Left renal cortex interstitium (tissue), 4 donors: Measurements from ENCODE around the gene ADAMTS10. TPM values are rescaled to one million over a fixed set of nuclear protein-coding genes. Genes with fewer than 3 reads are reported as not detected.
"Not testable (repeated sequence)": the region's sequence is repeated elsewhere in the genome, so short reads cannot be mapped to it uniquely, and the experiment has no call there.

Experiments used
- DNase-seq, 4 donors: peaks; one replicate each; pipeline ENCODE4 v3.0.0-alpha.2; 2013; ENCODE audit warnings: low read depth in 4 of 4, low spot score in 2 of 4, missing footprints in 1 of 4
- polyA plus RNA-seq, 4 donors: library from polyadenylated mRNA; unstranded; fragments of 120-200 nt; gene quantifications; one replicate each; pipeline ENCODE4 v1.2.1, GENCODE V29; 2013; ENCODE audit not compliant: insufficient read length in 4 of 4

The ADAMTS10 gene
- polyA plus RNA-seq, 4 donors = 24.8 to 60.2 (median 43.2) TPM

GRCh38 chr19:8566855-8567254, 43.7 kb downstream of the ADAMTS10 start:
- no peak for DNase-seq

GRCh38 chr19:8564866-8565265, 45.6 kb downstream of the ADAMTS10 start:
- DNase-seq = not testable (repeated sequence)

- DNase-seq = no peak
Observed at GRCh38 chr19:8561075-8561764, 49.3 kb downstream of the ADAMTS10 start.

GRCh38 chr19:8558325-8558724, 52.2 kb downstream of the ADAMTS10 start:
- no peak for DNase-seq

- no peak for DNase-seq
Observed at GRCh38 chr19:8557642-8558238, 52.8 kb downstream of the ADAMTS10 start.

DNA sequence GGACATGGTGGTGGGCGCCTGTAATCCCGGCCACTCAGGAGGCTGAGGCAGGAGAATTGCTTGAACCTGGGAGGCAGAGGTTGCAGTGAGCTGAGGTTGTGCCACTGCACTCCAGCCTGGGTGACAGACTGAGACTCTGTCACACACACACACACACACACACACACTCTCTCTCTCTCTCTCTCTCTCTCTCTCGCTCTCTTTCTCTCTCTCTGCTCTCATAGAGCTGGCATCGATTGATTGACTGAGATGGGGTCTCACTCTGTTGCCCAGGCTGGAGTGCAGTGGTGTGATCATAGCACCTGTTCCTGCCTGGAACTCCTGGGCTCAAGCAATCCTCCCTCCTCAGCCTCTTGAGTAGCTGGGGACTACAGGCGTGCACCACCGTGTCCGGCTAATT, 56.8 kb downstream of the ADAMTS10 start:
- DNase-seq = not testable (repeated sequence)

DNA sequence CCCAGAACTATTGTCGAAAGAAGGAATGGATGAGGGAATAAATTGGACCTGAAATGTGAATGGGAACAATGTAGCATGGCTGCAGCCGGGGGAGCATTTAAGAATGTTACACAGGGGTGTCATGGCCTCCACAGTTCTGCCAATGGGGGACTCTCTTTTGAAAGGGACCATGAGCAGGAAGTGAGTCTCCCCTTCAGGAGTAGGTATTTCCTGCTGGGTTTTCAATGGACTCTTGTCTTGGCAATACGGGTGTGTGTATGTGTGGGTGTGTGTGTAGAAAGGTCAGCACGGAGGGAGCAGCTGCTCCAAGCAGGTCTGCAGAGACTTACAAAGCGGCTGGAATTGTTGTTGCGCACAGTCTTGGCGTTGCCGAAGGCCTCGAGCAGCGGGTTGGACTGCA, 57.7 kb downstream of the ADAMTS10 start:
- no peak for DNase-seq

GRCh38 chr19:8550070-8550469, 60.4 kb downstream of the ADAMTS10 start:
- DNase-seq = no peak

GRCh38 chr19:8545743-8546142, 64.8 kb downstream of the ADAMTS10 start:
- DNase-seq = no peak

GRCh38 chr19:8544168-8544567, 66.3 kb downstream of the ADAMTS10 start:
- DNase-seq = no peak

- no peak for DNase-seq
Observed at GRCh38 chr19:8539621-8540149, 70.8 kb downstream of the ADAMTS10 start.

GRCh38 chr19:8537099-8537498, 73.4 kb downstream of the ADAMTS10 start:
- no peak for DNase-seq

GRCh38 chr19:8536282-8536681, 74.2 kb downstream of the ADAMTS10 start:
- DNase-seq = no peak

DNA sequence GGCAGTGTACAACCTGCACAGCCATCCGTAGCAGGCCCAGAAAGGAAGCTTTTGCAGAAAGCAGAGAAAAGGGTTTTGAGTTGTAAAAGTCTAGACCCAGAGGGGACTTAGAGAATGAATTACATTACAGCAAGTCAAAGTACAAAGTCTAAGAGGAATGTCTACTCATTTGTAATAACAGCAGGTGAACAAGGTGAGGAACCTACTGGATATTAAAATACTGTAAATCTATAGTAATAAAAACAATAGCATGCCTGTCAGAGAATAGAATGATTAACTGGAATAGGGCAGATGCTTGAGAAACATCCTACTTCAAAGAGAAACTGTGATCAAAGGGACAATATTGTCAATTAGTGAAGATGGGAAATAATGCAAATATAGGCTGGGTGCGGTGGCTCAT, 78.3 kb downstream of the ADAMTS10 start:
- DNase-seq = no peak

- no peak for DNase-seq
Observed at GRCh38 chr19:8531470-8531869, 79.0 kb downstream of the ADAMTS10 start.

Other genes starting within 250 kb of the ADAMTS10 start
- 1 to 10 TPM; 1.9 to 4.9 (median 3.1) TPM for gene ANGPTL4, start 246.6 kb downstream of the ADAMTS10 start, polyA plus RNA-seq
- gene RAB11B, start 220.4 kb downstream of the ADAMTS10 start, polyA plus RNA-seq = 100 to 1,000 TPM; 121 to 180 (median 168) TPM
- 10 to 100 TPM; 11.4 to 20.8 (median 15.7) TPM for gene MARCHF2, start 197.4 kb downstream of the ADAMTS10 start, polyA plus RNA-seq
- gene HNRNPM, start 165.7 kb downstream of the ADAMTS10 start, polyA plus RNA-seq = 100 to 1,000 TPM; 354 to 431 (median 393) TPM
- gene PRAM1, start 108.1 kb downstream of the ADAMTS10 start, polyA plus RNA-seq = 1 to 10 TPM in 3 of 4 donors, under 1 TPM in 1; 0.70 to 3.0 (median 1.9) TPM
- gene ZNF414, start 96.5 kb downstream of the ADAMTS10 start, polyA plus RNA-seq = 10 to 100 TPM; 16.9 to 35.9 (median 25.8) TPM
- 10 to 100 TPM in 2 of 4 donors, 1 to 10 TPM in 2; 4.3 to 13.3 (median 8.7) TPM for gene MYO1F, start 33.3 kb downstream of the ADAMTS10 start, polyA plus RNA-seq
- not detected for gene NFILZ, start 19.9 kb upstream of the ADAMTS10 start, polyA plus RNA-seq
- not detected for gene ACTL9, start 88.1 kb upstream of the ADAMTS10 start, polyA plus RNA-seq
- not detected for gene OR2Z1, start 110.9 kb upstream of the ADAMTS10 start, polyA plus RNA-seq
- 10 to 100 TPM; 37.8 to 44.5 (median 41.1) TPM for gene ZNF558, start 221.6 kb upstream of the ADAMTS10 start, polyA plus RNA-seq
- not detected for gene MBD3L1, start 221.7 kb upstream of the ADAMTS10 start, polyA plus RNA-seq